Endothelial cell of umbilical vein (primary cell): Measurements from ENCODE around the gene RAPGEF6. TPM values are rescaled to one million over a fixed set of nuclear protein-coding genes. Genes with fewer than 3 reads are reported as not detected.

Experiments
- BruUV-seq: library from RNA; stranded (reverse); fragments of 400-500 nt; replicated peaks from 2 replicates; lab custom pipeline; 2021; lab: Mats Ljungman, UMichigan
- CTCF ChIA-PET: fragments of 300-600, 350-600 bp; sonication (Branson Sonifier 250); formaldehyde crosslinking; loops from one replicate; lab custom pipeline; 2021; ENCODE audit warnings: antibody characterized with exemption, inconsistent platforms; lab: Charles Lee
- POLR2A ChIA-PET: fragments of 300-600, 350-600 bp; sonication (Branson Sonifier 250); formaldehyde crosslinking; loops from one replicate; lab custom pipeline; 2021; ENCODE audit warnings: antibody characterized with exemption, inconsistent platforms; lab: Charles Lee
- DNase-seq: peaks from one replicate; pipeline ENCODE4 v3.0.0-alpha.2; 2011; ENCODE audit warnings: low read depth, low spot score
- FAIRE-seq: peaks from 2 replicates; lab custom pipeline; 2011; peaks lifted over from hg19 to GRCh38; lab: Jason Lieb, UNC
- H2AFZ ChIP-seq: 2 replicates; pipeline ENCODE4 v1.6.0; 2012; ENCODE audit warnings: low read depth, low read length, control low read depth, inconsistent platforms
- H3K27ac ChIP-seq: 2 replicates; pipeline ENCODE4 v1.5.1; 2011; ENCODE audit warnings: low read depth, mild to moderate bottlenecking, control low read depth, low read length, moderate library complexity; ENCODE audit not compliant: insufficient read depth
- H3K27me3 ChIP-seq, 2 experiments: 2 replicates each; pipeline versions ENCODE4 v1.6.0 to v1.6.1; 2011; ENCODE audit warnings: low read length in 2 of 2, mixed read lengths in 1 of 2; ENCODE audit not compliant: control insufficient read depth in 2 of 2, insufficient read depth in 2 of 2
- H3K36me3 ChIP-seq, 2 experiments: 2 replicates in 1 of 2; 3 replicates in 1 of 2; pipeline ENCODE4 v1.5.1; 2011; ENCODE audit warnings: low read length in 2 of 2, mild to moderate bottlenecking in 1 of 2, moderate library complexity in 1 of 2; ENCODE audit not compliant: control insufficient read depth in 2 of 2, insufficient read depth in 2 of 2; ENCODE audit errors: extremely low read depth in 1 of 2
- H3K4me1 ChIP-seq: 3 replicates; pipeline ENCODE4 v1.5.1; 2011; ENCODE audit warnings: mild to moderate bottlenecking, low read length; ENCODE audit not compliant: control insufficient read depth, insufficient read depth; ENCODE audit errors: extremely low read depth
- H3K4me2 ChIP-seq: 2 replicates; pipeline ENCODE4 v1.6.1; 2011; ENCODE audit warnings: low read length, control low read depth, mixed read lengths; ENCODE audit not compliant: insufficient read depth
- H3K4me3 ChIP-seq, 3 experiments: fragments of 200-600 bp in 1 of 3; sonication (generic), shearing (Covaris generic) in 1 of 3; replicated peaks in 1 of 3; 2 replicates each; pipeline ENCODE4 v1.5.1; 2011 to 2016; ENCODE audit warnings: control low read depth in 3 of 3, low read length in 3 of 3, mild to moderate bottlenecking in 2 of 3, inconsistent platforms in 1 of 3, low read depth in 1 of 3, moderate library complexity in 1 of 3; ENCODE audit not compliant: insufficient read depth in 1 of 3
- H3K79me2 ChIP-seq: 2 replicates; pipeline ENCODE4 v1.6.0; 2012; ENCODE audit warnings: low read length, inconsistent platforms; ENCODE audit not compliant: control insufficient read depth, insufficient read depth
- H3K9ac ChIP-seq: replicated peaks from 2 replicates; pipeline ENCODE3; 2011; ENCODE audit warnings: low read length, control low read depth; ENCODE audit not compliant: insufficient read depth; ENCODE audit errors: extremely low read depth
- H3K9me1 ChIP-seq: replicated peaks from 3 replicates; pipeline ENCODE4 v1.6.0; 2011; ENCODE audit warnings: mild to moderate bottlenecking, low read length; ENCODE audit not compliant: control insufficient read depth, insufficient read depth; ENCODE audit errors: extremely low read depth
- H3K9me3 ChIP-seq: replicated peaks from 2 replicates; pipeline ENCODE4 v1.5.1; 2012; ENCODE audit warnings: low read length, inconsistent platforms; ENCODE audit not compliant: control insufficient read depth, insufficient read depth
- H4K20me1 ChIP-seq: replicated peaks from 2 replicates; pipeline ENCODE3; 2011; ENCODE audit warnings: mild to moderate bottlenecking, low read length; ENCODE audit not compliant: control insufficient read depth, insufficient read depth; ENCODE audit errors: extremely low read depth
- EZH2 ChIP-seq: IDR thresholded peaks from 2 replicates; pipeline ENCODE4 v1.6.1; 2012; ENCODE audit warnings: borderline replicate concordance, low read depth, mild to moderate bottlenecking, moderate library complexity, low read length, inconsistent platforms; ENCODE audit not compliant: severe bottlenecking
- FOS ChIP-seq: IDR thresholded peaks from 2 replicates; pipeline ENCODE4 v1.6.1; 2011; ENCODE audit warnings: mild to moderate bottlenecking, low read length, moderate library complexity, borderline replicate concordance; ENCODE audit not compliant: insufficient read depth
- GATA2 ChIP-seq: IDR thresholded peaks from 2 replicates; pipeline ENCODE4 v1.7.0; 2011; ENCODE audit warnings: low read depth, mild to moderate bottlenecking, moderate library complexity, mixed read lengths, low read length; ENCODE audit not compliant: insufficient read length, insufficient read depth
- JUN ChIP-seq: IDR thresholded peaks from 2 replicates; pipeline ENCODE4 v1.6.1; 2011; ENCODE audit warnings: borderline replicate concordance, low read depth; ENCODE audit not compliant: insufficient read length, insufficient read depth
- MAX ChIP-seq: IDR thresholded peaks from 2 replicates; pipeline ENCODE4 v1.6.1; 2011; ENCODE audit not compliant: insufficient read depth, insufficient read length
- MYC ChIP-seq: IDR thresholded peaks from one replicate; pipeline ENCODE4 v1.6.1; 2011; ENCODE audit warnings: mild to moderate bottlenecking, low read depth, low read length
- POLR2A ChIP-seq: IDR thresholded peaks from 2 replicates; pipeline ENCODE4 v1.6.1; 2012; ENCODE audit warnings: low read depth, mild to moderate bottlenecking, control low read depth, low read length
- POLR2AphosphoS5 ChIP-seq: IDR thresholded peaks from 2 replicates; pipeline ENCODE4 v1.6.1; 2012; ENCODE audit warnings: low read depth, mild to moderate bottlenecking, control low read depth, low read length, moderate library complexity; ENCODE audit not compliant: insufficient read depth
- dilution Hi-C: fragments of 300-500 bp; cut with MboI; formaldehyde crosslinking; loops from one replicate; pipeline ENCODE4 v1.15.0; 2019; ENCODE audit warnings: low sequenced_read_pairs; ENCODE audit not compliant: extremely low pct_ligation_motif_present
- intact Hi-C: fragments of 100-400 bp; cut with micrococcal nuclease; formaldehyde crosslinking; loops from one replicate; pipeline ENCODE4 v1.10.0; 2022
- polyA plus RNA-seq, 4 experiments: library from polyadenylated mRNA; depleted of rRNA in 3 of 4; stranded (reverse) in 3 of 4; unstranded in 1 of 4; fragments of >200 nt; gene quantifications; 2 replicates each; pipeline versions ENCODE4 v1.2.1 to v1.2.3, GENCODE V29; 2011 to 2012; ENCODE audit warnings: missing spikeins in 1 of 4
- total RNA-seq: library from RNA; stranded (reverse); gene quantifications from 2 replicates; pipeline ENCODE4 v1.2.3, GENCODE V29; 2021
- TF ChIP-seq, protein P1 (sequence below), 2 donors: IDR thresholded peaks; 1 replicate in 1 of 2; 2 replicates in 1 of 2; pipeline ENCODE4 v1.5.1; 2011; ENCODE audit warnings: low read length in 2 of 2, mild to moderate bottlenecking in 2 of 2, moderate library complexity in 2 of 2, control low read depth in 1 of 2, inconsistent platforms in 1 of 2, low read depth in 1 of 2; ENCODE audit not compliant: insufficient read depth in 1 of 2; ENCODE audit errors: extremely low read depth in 1 of 2

RAPGEF6 gene
- total and polyA plus RNA-seq, 2 donors (not counting 3 experiments of a cell fraction or from before 2014, with no cell fraction given) = 3.5 to 17.5 TPM

DNA sequence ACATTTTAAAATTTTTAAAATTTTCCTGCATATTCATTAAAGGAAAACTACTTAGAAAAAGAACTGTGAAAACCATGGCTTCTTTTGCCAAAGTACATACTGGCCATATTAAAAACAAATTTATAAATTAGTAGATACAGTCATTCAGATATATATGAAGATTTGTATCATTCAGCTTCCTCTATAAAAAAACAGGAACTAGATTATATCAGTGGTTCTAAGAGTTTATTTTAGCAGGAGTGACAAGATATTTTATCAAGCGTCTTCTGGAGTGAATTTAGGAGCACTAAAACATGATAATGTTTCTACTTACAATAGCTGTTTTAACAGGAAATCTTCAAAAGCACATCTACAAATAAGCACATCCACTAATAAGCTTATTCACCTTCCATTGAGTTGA is 171.4 kb downstream of the RAPGEF6 start:
- Histone ChIP-seq H3K9me1 (no peaks in the 10 kb centered on the region), H4K20me1 (no peaks in the 10 kb centered on the region), H3K9ac (no peak overlapping the region), H3K4me2 (no peak overlapping the region), H3K4me1 (peaks cover 18% of the 10 kb centered on the region), H2AFZ (no peak overlapping the region), H3K36me3 (no peaks in the 10 kb centered on the region), H3K27me3 (no peaks in the 10 kb centered on the region), H3K27ac (no peak overlapping the region), H3K79me2 (no peaks in the 10 kb centered on the region), H3K4me3 (no peak overlapping the region), H3K9me3 (no peaks in the 10 kb centered on the region)
- FAIRE-seq = no peak
- ChIA-PET POLR2A (no interaction called here), CTCF (interaction anchor here (1.0 to 1.8 kb wide), 3 partner anchors 9 to 40 kb away, joined by 3 to 9 read pairs (median 3); no protein-coding TSS in a partner anchor)
- no peak for DNase-seq
- dilution Hi-C loops = no loop called here
- no TSS peak for BruUV-seq
- no peak for TF ChIP-seq FOS
- no peak for TF ChIP-seq POLR2A
- TF ChIP-seq MYC = no peak
- no peak for TF ChIP-seq JUN
- TF ChIP-seq, protein P1, sequence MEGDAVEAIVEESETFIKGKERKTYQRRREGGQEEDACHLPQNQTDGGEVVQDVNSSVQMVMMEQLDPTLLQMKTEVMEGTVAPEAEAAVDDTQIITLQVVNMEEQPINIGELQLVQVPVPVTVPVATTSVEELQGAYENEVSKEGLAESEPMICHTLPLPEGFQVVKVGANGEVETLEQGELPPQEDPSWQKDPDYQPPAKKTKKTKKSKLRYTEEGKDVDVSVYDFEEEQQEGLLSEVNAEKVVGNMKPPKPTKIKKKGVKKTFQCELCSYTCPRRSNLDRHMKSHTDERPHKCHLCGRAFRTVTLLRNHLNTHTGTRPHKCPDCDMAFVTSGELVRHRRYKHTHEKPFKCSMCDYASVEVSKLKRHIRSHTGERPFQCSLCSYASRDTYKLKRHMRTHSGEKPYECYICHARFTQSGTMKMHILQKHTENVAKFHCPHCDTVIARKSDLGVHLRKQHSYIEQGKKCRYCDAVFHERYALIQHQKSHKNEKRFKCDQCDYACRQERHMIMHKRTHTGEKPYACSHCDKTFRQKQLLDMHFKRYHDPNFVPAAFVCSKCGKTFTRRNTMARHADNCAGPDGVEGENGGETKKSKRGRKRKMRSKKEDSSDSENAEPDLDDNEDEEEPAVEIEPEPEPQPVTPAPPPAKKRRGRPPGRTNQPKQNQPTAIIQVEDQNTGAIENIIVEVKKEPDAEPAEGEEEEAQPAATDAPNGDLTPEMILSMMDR (IDR thresholded peaks at IDR 0.05; ENCODE audit: extremely low read depth in 1 of 2, insufficient read depth in 1 of 2, low read depth in 1 of 2, low read length in 2 of 2) = no peak
- no peak for TF ChIP-seq POLR2AphosphoS5
- no peak for TF ChIP-seq EZH2
- TF ChIP-seq MAX = no peak
- TF ChIP-seq GATA2 = no peak
- intact Hi-C loops = no loop called here
